Omental fat pad (tissue), 4 donors: ENCODE data around the gene TPM3. TPM values are rescaled to one million over a fixed set of nuclear protein-coding genes. Genes with fewer than 3 reads are reported as not detected.
"Not testable (repeated sequence)": the region's sequence is repeated elsewhere in the genome, so short reads cannot be mapped to it uniquely, and the experiment has no call there.

Experiments used
- ATAC-seq: fragments of 150-250 bp; one replicate; pipeline ENCODE4 v1.9.1; 2016; ENCODE audit warnings: mild to moderate bottlenecking, moderate library complexity; ENCODE audit not compliant: low FRiP score
- DNase-seq: peaks from one replicate; pipeline ENCODE4 v3.0.0-alpha.2; 2019; ENCODE audit warnings: low spot score
- CTCF ChIP-seq, 3 donors: fragments of 450-650 bp; IDR thresholded peaks; one replicate each; pipeline ENCODE4 v1.5.1; 2016 to 2017; ENCODE audit warnings: antibody characterized with exemption in 3 of 3, mild to moderate bottlenecking in 3 of 3, moderate library complexity in 2 of 3
- total RNA-seq, 4 donors: library from RNA; depleted of rRNA; stranded (reverse); fragments of >200 nt; gene quantifications; one replicate each; pipeline ENCODE4 v1.1.0, GENCODE V29; 2016

The TPM3 gene
- 100 to 1,000 TPM; 285 to 611 (median 352) TPM for total RNA-seq

GRCh38 chr1:154191990-154192461 is at the start of gene TPM3:
Gene TPM3 (minus strand): TSS chr1:154192100. CDS start chr1:154192018, 82 bp downstream.
- TF ChIP-seq CTCF (IDR thresholded peaks at IDR 0.05), result no peak
- DNase-seq, result no peak
- no peak for ATAC-seq

GRCh38 chr1:154240294-154240833 is 48.5 kb upstream of the TPM3 start:
- no peak for TF ChIP-seq CTCF (IDR thresholded peaks at IDR 0.05)
- no peak for DNase-seq
- no peak for ATAC-seq

GRCh38 chr1:154239491-154239890 is 47.6 kb upstream of the TPM3 start:
- ATAC-seq, result no peak
- no peak for TF ChIP-seq CTCF (IDR thresholded peaks at IDR 0.05)
- no peak for DNase-seq

- TF ChIP-seq CTCF (IDR thresholded peaks at IDR 0.05), result no peak
- DNase-seq, result no peak
- no peak for ATAC-seq
Measured at GRCh38 chr1:154237880-154238506, 46.1 kb upstream of the TPM3 start.

GRCh38 chr1:154237435-154237834 is 45.5 kb upstream of the TPM3 start:
- DNase-seq (no peak), ATAC-seq (no peak)
- TF ChIP-seq CTCF (IDR thresholded peaks at IDR 0.05), result no peak

- DNase-seq (no peak), ATAC-seq (no peak)
- no peak for TF ChIP-seq CTCF (IDR thresholded peaks at IDR 0.05)
Measured at GRCh38 chr1:154236855-154237254, 45.0 kb upstream of the TPM3 start.

GRCh38 chr1:154233127-154233526 is 41.2 kb upstream of the TPM3 start:
- DNase-seq, ATAC-seq: not testable (repeated sequence)

- not testable (repeated sequence) for ATAC-seq, DNase-seq
Measured at GRCh38 chr1:154231112-154231511, 39.2 kb upstream of the TPM3 start.
